NCI-H1436 (cell line): ENCODE data around the gene MUC2.

Source experiments
- DNase-seq: peaks from one replicate; lab custom pipeline; 2025; lab: John Stamatoyannopoulos, UW

Gene MUC2

GRCh38 chr11:1074244-1075221 lies at the start of gene MUC2:
Gene MUC2 (plus strand): TSS chr11:1074874.
- DNase-seq: no peak

- DNase-seq: no peak
Observed at GRCh38 chr11:1025410-1026162, 49.1 kb upstream of the MUC2 start.

- DNase-seq: no peak
Observed at GRCh38 chr11:1026163-1026450, 48.6 kb upstream of the MUC2 start.

DNA sequence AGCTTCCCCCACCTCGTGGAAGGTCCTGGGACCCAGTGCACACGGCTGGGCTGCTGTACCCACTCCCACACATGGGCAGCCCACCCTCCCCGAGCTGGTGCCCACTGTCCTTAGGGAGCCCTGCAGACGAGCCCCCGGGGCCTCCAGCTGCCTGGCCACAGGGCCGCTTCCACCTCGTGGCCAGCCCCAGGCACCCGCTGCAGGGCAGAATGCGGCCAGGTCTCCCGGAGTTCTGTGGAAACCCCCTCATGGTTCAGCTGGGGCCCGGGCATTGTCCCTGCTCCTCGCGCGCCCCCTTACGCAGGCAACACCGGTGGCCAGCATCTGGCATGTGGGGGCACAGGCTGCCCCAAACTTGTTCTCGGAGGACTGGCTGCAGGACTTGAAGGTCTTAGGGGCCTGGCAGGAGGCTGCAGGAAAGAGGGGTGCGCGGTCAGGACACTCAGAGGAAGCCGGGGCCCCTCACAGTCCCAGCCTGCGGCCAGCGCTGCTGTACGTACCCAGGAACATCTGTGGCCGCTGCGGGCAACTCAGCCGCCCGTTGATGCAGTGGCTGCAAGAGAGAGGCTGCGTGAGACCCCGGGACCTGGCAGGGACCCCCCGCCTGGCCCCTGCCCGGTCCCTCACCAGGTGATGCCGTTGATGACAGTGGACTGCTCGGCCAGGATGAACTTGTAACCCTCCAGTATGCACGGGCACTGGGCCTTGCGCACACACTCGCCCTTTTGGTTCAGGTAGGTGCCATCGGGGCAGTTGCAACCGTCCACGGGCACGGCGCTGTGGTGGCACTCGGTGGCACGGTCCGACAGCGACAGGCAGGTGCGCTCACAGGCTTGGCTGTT lies 47.8 kb upstream of the MUC2 start:
- DNase-seq: no peak

DNA sequence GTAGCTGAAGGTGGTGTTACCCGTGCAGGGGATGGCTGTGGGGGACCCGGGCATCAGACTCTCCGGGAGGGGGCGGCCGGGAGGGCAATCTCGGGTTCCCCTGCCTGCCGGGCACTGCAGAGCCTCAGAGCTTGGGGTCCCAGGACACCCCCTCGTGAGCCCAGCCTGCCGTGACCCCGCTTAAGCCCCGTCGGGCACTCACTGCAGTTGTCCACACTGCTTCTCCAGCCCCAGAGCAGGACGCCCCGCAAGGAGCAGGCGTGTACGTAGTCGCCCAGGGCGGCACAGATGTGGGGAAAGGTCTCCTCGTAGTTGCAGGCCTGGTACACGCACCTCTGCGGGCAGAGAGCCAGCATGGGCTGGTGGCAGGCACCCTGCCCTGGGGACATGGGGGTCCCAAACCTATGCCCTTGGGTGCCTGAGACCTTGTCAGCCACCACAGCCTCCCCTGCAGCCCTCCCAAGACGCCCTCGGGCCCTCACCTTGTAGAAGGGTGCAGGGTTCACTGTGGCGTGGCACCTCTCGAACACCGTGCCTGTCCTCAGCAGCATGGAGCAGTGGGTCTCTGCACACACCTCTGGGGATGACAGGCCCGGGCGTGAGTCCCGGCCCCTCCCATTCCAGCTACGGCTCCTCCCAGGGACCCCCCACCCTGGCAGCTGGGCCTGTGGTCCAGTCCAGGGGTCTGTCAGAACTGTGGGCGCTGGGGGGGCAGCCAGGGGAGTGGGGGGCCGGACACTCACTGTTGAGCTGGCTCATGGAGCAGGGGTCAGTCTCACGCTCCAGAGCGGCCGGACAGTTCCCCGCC lies 47.0 kb upstream of the MUC2 start:
- no peak for DNase-seq

DNA sequence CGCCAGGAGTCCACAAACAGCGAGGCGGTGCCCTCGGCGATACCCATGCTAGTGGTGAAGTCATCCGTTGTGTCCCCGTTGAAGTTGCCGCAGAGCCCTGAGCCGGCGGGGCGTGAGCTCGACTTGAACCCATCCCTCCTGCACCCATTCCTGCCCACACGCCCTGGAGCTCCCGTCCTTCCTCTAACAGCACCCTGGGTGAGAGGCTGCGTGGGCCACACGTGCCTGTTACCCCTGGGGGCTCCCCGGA lies 46.5 kb upstream of the MUC2 start:
- DNase-seq: no peak

GRCh38 chr11:1028616-1029015 lies 46.1 kb upstream of the MUC2 start:
- DNase-seq: no peak

- no peak for DNase-seq
Observed at GRCh38 chr11:1029051-1029450, 45.6 kb upstream of the MUC2 start.

DNA sequence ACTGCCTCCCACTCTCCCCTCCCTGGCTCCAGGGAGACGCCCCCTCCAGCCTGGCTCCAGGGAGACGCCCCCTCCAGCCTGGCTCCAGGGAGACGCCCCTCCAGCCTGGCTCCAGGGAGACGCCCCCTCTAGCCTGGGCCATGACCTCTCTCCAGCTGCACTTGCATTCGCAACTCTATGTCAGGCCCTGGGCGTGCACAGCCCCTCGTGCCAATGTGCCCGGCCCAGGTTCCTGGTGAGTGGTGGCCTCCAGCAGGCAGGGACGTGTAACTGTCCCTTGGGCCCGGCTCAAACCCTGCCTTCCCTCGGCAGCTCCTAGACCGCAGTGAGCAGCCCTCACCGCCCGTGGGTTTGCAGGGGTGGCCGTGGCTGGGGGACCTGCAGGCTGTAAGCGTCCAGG lies 45.0 kb upstream of the MUC2 start:
- DNase-seq: no peak

DNA sequence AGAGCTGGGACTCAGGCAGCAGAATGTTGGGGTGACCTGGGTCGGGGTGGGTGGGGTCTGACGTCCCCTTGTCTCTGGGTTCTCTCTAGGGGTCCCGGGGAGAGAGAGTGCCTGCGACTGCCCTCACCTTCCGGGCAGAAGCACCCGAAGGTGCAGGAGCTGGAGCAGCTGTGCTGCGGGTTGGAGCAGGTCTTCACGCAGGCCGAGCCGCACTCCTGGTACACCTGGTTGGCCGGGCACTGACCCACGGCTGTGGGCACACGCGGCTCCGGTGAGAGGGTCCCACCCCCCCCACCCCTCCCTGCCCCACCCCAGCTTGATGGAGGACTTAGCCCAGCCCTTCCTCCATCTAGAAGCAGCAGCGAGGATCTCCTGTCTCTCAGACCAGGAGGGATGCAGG lies 44.6 kb upstream of the MUC2 start:
- DNase-seq: no peak

DNA sequence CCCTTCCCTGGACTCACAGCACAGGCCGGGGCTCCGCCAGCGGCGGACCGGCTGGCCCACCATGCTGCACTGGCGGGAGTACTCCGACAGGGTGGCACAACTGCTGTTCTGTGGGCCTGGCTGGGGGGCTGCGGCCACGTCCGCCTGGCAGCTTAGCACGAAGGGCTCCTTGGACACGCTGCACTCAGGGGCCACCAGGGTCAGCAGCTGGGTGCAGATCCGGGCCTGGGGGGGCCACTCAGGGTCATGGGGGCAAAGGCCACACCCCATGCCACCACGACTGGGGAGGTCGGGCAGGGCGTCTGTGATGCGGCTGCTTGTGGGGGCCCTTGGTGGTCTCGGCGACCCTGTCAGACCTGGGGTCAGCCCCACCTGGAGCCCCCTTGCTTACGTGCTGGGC lies 44.1 kb upstream of the MUC2 start:
- no peak for DNase-seq

DNA sequence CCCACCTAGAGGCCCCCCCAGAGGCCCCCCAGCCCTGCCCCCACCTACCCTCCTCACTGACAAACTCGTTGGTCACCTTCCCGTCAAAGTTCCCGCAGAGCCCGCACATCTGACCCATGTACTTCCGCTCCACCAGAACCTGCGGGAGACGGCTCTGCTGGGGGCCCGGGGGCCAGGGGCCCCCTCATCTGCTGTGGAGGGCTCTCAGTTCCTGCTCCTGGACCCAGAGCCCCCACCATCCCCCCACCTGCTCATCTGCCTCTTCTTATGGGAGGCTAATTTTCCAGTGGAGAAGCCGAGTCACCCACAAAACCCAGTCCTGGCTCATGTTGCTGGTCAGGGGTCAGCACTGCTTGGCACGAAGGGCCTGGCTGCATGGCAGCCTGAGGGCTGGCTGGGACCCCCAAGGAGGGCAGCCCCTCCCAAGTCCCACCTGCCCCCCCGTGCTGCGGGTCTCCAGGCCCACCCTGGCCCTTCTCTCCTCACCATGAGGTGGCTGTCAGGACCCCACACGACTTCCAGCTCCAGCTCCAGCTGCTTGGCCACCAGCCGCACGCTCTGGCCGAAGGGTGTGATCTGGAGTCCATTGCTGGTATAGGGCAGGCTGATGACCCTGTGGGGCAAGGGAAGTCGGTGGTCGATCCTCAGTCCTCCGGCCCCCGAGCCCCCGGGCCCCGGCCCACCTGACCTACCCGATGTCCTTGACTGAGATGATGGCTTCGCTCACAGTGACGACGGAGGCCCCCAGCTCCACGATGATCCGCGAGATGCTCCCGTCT lies 43.4 kb upstream of the MUC2 start:
- DNase-seq: no peak

DNA sequence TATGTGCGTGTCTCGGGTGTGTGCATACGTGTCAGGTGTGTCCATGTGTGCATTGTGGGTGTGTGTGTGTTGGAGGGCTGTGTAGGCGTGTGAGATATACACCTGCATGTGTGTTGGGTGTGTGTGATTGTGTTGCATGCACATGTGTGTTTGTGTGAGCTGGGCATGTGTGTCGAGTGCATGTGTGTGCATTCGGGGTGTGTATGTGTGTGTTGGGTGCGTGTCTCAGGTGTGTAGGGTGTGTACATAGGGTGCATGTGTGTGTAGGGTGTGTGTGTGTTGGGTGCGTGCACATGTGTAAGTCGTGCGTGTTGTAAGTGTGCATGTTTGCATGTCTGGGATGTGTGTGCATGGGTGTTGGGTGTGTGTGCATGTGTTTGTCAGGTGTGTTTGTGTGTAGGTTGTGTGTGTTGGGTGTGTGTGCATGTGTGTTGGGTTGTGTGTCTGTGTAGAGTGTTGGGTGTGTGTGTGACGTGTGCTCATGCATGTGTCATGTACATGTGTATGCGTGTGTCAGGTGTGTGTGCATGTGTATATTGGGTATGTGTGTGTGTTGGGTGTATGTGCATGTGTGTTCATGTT lies 42.3 kb upstream of the MUC2 start:
- no peak for DNase-seq

GRCh38 chr11:1033016-1033798 lies 41.5 kb upstream of the MUC2 start:
- no peak for DNase-seq

GRCh38 chr11:1034001-1034400 lies 40.7 kb upstream of the MUC2 start:
- DNase-seq: no peak

DNA sequence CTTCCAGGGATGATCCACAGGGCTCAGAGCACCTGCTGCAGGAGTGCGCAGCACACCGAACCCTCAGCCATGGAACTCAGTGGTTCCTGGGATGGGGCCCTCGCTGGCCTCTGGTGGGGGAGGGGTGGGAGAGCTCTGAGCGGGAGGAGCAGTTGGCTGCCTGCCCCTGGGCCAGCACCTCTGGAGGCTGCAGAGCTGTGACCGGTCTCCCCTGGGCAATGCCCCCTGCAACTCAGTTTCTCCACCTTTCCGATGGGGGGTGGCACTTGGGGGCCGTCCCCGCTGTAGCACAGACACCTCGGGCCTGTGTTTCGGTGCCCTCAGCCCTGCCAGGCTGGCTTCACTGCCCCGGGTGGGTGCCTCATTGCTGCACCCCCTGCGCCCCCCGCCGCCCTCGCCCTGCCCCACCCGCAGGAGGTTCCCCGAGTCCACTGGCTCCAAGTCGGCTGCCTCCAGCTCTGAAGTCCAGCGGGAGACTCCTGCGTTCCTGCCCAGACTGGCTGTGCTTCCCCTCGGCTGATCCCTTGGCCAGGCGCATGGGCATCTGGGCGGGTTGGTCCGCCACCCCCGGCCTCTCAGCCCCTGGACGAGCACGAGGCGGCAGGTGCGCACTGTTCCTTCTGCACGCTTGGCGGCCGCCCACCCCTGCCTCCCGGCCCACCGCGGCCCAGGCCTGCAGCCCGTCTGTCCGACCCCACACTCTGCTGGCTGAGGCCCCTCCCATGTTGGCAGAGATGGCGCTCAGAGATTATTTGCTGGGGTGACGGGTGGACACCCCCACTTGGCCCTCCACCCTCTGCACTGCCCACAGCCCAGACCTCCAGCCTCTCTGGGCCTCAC lies 40.0 kb upstream of the MUC2 start:
- DNase-seq: no peak

DNA sequence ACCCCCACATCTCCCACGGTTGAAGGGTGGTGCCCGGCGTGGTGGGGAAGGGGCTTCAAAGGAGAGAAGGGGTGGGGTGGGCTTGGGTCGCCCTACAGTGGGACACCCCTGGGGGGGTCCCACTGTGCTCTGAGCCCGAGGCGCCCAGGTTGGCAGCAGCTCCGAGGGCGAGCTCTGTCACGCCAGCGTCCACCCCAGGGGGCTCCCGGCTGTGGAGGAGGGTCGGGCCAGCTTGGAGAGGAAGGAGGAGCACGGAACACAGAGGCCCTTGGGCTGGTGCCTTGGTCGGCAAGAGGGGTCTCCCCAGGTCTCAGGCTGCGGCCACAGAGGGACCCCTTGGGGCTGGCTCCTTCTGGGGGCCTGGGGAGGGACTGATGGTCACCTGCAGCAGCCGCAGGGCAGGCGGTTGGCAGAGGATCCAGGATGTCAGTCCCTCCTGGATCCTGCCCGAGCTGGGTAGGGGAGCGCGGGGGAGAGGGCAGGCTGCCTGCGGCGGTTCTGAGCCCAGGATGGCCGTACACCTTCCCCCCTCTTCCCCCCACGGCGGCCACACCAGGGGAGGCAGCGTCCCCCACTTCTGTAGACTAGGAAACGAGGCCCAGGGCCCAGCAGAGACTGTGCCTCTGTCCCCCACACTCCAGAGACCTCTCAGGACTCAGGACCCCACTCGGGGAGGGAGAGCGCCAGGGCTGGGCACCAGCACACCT lies 38.9 kb upstream of the MUC2 start:
- no peak for DNase-seq

DNA sequence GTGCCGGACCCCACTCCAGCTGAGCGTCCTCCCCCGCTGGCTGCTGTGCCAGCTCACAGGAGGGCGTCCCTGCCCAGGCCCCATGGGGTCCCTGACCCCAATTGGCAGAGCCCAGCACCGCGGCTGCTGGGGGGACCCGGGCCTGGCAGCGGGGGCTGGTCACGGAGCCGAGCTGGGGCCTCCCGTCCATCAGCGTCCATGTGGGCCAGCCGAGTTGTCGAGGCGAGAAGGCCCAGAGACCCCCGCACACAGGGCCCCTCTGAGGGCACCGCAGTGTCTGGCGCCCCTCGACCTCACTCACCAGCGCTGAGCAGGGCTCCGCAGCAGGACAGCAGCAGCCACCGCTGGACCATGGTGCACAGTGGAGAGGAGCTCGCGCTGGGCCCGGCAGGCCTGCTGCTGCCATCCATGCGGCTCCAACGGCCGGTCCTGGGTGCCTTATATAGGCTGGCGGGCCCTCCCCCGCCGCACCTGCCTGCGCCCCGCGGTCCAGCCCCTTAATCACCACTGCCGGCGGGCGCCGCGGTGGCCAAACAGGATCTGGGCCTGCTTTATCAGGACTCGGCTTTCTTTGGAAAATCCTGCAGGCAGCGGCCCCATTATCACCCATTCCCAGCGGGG lies 38.3 kb upstream of the MUC2 start, which contains the start of gene MUC6:
Gene MUC6, minus strand, starts transcription at position 416 of the 621 bp plus-strand sequence. Its CDS starts 63 bp downstream, at position 353.
- no peak for DNase-seq
